D341Med (cell line): ENCODE measurements around the gene FASTKD1.

Experiments
- DNase-seq: peaks from one replicate; pipeline ENCODE4 v3.0.0; 2012; ENCODE audit warnings: low spot score

The FASTKD1 gene

GRCh38 chr2:169509298-169509885 lies 64.3 kb downstream of the FASTKD1 start, which contains the start of gene KLHL41:
Gene KLHL41 (plus strand): TSS chr2:169509702. CDS start chr2:169509779, 77 bp downstream.
- no peak for DNase-seq

- no peak for DNase-seq
Measured at GRCh38 chr2:169507698-169508097, 66.0 kb downstream of the FASTKD1 start.

GRCh38 chr2:169504651-169505050 lies 69.0 kb downstream of the FASTKD1 start:
- DNase-seq, result no peak

- no peak for DNase-seq
Measured at GRCh38 chr2:169495310-169495928, 78.2 kb downstream of the FASTKD1 start.

GRCh38 chr2:169493360-169493759 lies 80.3 kb downstream of the FASTKD1 start:
- DNase-seq, result no peak

GRCh38 chr2:169491378-169491777 lies 82.3 kb downstream of the FASTKD1 start:
- no peak for DNase-seq

GRCh38 chr2:169490834-169491233 lies 82.8 kb downstream of the FASTKD1 start:
- DNase-seq, result no peak

- DNase-seq, result no peak
Measured at GRCh38 chr2:169486487-169486886, 87.2 kb downstream of the FASTKD1 start.

GRCh38 chr2:169485650-169486138 lies 88.0 kb downstream of the FASTKD1 start:
- DNase-seq, result no peak

GRCh38 chr2:169480079-169480465 lies 93.6 kb downstream of the FASTKD1 start:
- DNase-seq, result no peak
